HepG2 (cell line): ENCODE measurements around the gene C6orf132. TPM values are rescaled to one million over a fixed set of nuclear protein-coding genes. Genes with fewer than 3 reads are reported as not detected.
A peak's percentile ranks its signal among the peaks of the same experiment; 100 is the strongest.

Experiments used
- ATAC-seq: fragments of 200-7000 bp; cut with Tn5 transposase; 3 replicates; pipeline ENCODE4 v1.9.1; 2020; ENCODE audit warnings: mild to moderate bottlenecking, moderate library complexity
- BruUV-seq: library from RNA; stranded (reverse); fragments of 400-500 nt; replicated peaks from 2 replicates; lab custom pipeline; 2021; lab: Mats Ljungman, UMichigan
- CTCF ChIA-PET: fragments of 300-600 bp; formaldehyde crosslinking; extraction: SDS; loops from one replicate; lab custom pipeline; 2021; ENCODE audit warnings: low total read pairs, inconsistent platforms, low intra/inter-chr PET ratio; lab: Yijun Ruan, JAX
- POLR2A ChIA-PET: fragments of 350-600 bp; sonication (Branson Sonifier 250); formaldehyde crosslinking; loops from one replicate; lab custom pipeline; 2020; ENCODE audit warnings: antibody characterized with exemption, inconsistent platforms; lab: Yijun Ruan, JAX
- DNase-seq: peaks from one replicate; pipeline ENCODE4 v3.0.0-alpha.2; 2015; ENCODE audit warnings: low spot score
- FAIRE-seq: peaks from 3 replicates; lab custom pipeline; 2011; peaks lifted over from hg19 to GRCh38; lab: Jason Lieb, UNC
- H2AFZ ChIP-seq: one replicate; pipeline ENCODE4 v1.6.1; 2011; ENCODE audit warnings: low read length, inconsistent platforms
- H3K27ac ChIP-seq: fragments of 300-600 bp; 3 replicates; pipeline ENCODE4 v1.8.0; 2011; ENCODE audit warnings: mixed run types, mild to moderate bottlenecking, mixed read lengths, low read length, inconsistent platforms; ENCODE audit not compliant: insufficient read depth; ENCODE audit errors: extremely low read length
- H3K27me3 ChIP-seq, 2 experiments: fragments of 200-600 bp in 1 of 2; 2 replicates in 1 of 2; 3 replicates in 1 of 2; pipeline versions ENCODE4 v1.6.0 to v1.8.0; 2011; ENCODE audit warnings: low read length in 2 of 2, mild to moderate bottlenecking in 2 of 2, moderate library complexity in 2 of 2, inconsistent platforms in 1 of 2; ENCODE audit not compliant: insufficient read depth in 2 of 2, control insufficient read depth in 1 of 2
- H3K36me3 ChIP-seq, 2 experiments: fragments of 200-600 bp in 1 of 2; replicated peaks in 1 of 2; 2 replicates in 1 of 2; 3 replicates in 1 of 2; pipeline versions ENCODE4 v1.5.1 to v1.8.0; 2011; ENCODE audit warnings: low read length in 2 of 2, inconsistent platforms in 1 of 2; ENCODE audit not compliant: insufficient read depth in 2 of 2, control insufficient read depth in 1 of 2
- H3K4me1 ChIP-seq: 2 replicates; pipeline ENCODE4 v1.5.1; 2012; ENCODE audit warnings: low read length, inconsistent platforms; ENCODE audit not compliant: insufficient read depth
- H3K4me2 ChIP-seq: 2 replicates; pipeline ENCODE4 v1.6.0; 2011; ENCODE audit warnings: low read depth, low read length, inconsistent platforms
- H3K4me3 ChIP-seq, 3 experiments: fragments of 200-600 bp in 1 of 3; sonication (generic), shearing (Covaris generic) in 1 of 3; replicated peaks in 1 of 3; 2 replicates each; pipeline ENCODE4 v1.5.1; 2011 to 2016; ENCODE audit warnings: low read length in 3 of 3, inconsistent platforms in 2 of 3, low read depth in 2 of 3, mild to moderate bottlenecking in 2 of 3, control low read depth in 1 of 3, mixed read lengths in 1 of 3; ENCODE audit not compliant: insufficient read depth in 1 of 3
- H3K79me2 ChIP-seq: one replicate; pipeline ENCODE4 v1.6.1; 2011; ENCODE audit warnings: low read length, inconsistent platforms; ENCODE audit not compliant: insufficient read depth
- H3K9ac ChIP-seq: 2 replicates; pipeline ENCODE4 v1.6.0; 2011; ENCODE audit warnings: mild to moderate bottlenecking, low read depth, low read length, inconsistent platforms; ENCODE audit not compliant: insufficient read depth
- H3K9me3 ChIP-seq: 2 replicates; pipeline ENCODE4 v1.5.1; 2012; ENCODE audit warnings: mild to moderate bottlenecking, low read length
- H4K20me1 ChIP-seq: 2 replicates; pipeline ENCODE4 v1.6.0; 2011; ENCODE audit warnings: inconsistent platforms, mild to moderate bottlenecking, low read length, moderate library complexity; ENCODE audit not compliant: insufficient read depth
- CSRNP2 ChIP-seq: sonication (generic); formaldehyde crosslinking; conservative IDR thresholded peaks from 2 replicates; pipeline ENCODE4 v1.8.0; 2022; ENCODE audit warnings: low read depth, missing genetic modification reagents
- E2F1 ChIP-seq: sonication (generic); formaldehyde crosslinking; IDR thresholded peaks from 2 replicates; pipeline ENCODE4 v1.5.0; 2020; ENCODE audit warnings: missing genetic modification reagents
- EHMT2 ChIP-seq: fragments of 200-600 bp; sonication (generic); IDR thresholded peaks from 2 replicates; pipeline ENCODE4 v1.7.0; 2017; ENCODE audit warnings: antibody characterized with exemption, low read depth, low read length, borderline replicate concordance
- FOXK1 ChIP-seq: sonication (generic); formaldehyde crosslinking; IDR thresholded peaks from 2 replicates; pipeline ENCODE4 v1.4.0; 2020; ENCODE audit warnings: low read depth, missing genetic modification reagents, borderline replicate concordance
- HMG20B ChIP-seq: conservative IDR thresholded peaks from 2 replicates; pipeline ENCODE4 v1.6.1; 2016; ENCODE audit warnings: missing genetic modification reagents, missing compliant biosample characterization
- NR2F6 ChIP-seq, 2 experiments: IDR thresholded peaks; 2 replicates each; pipeline ENCODE4 v1.6.1; 2016; ENCODE audit warnings: antibody characterized with exemption in 1 of 2, mild to moderate bottlenecking in 1 of 2
- PITX1 ChIP-seq: sonication (generic); formaldehyde crosslinking; IDR thresholded peaks from 2 replicates; pipeline ENCODE4 v1.5.1; 2020; ENCODE audit warnings: mild to moderate bottlenecking, missing genetic modification reagents
- PRPF4 ChIP-seq: fragments of 200-400 bp; formaldehyde crosslinking; IDR thresholded peaks from 2 replicates; pipeline ENCODE4 v1.6.1; 2016; ENCODE audit warnings: low read length, low read depth; ENCODE audit not compliant: poor library complexity, severe bottlenecking
- REXO4 ChIP-seq: sonication (generic); formaldehyde crosslinking; IDR thresholded peaks from 2 replicates; pipeline ENCODE4 v1.8.0; 2022; ENCODE audit warnings: missing genetic modification reagents, mild to moderate bottlenecking, borderline replicate concordance
- ZNF263 ChIP-seq: sonication (generic); formaldehyde crosslinking; IDR thresholded peaks from 2 replicates; pipeline ENCODE4 v1.4.0; 2020; ENCODE audit warnings: missing genetic modification reagents
- WGBS: methylation state at CpG from one replicate; pipeline ENCODE4 v1.1.6; 2017; ENCODE audit warnings: low lambda C conversion rate; 5-methylcytosine and 5-hydroxymethylcytosine counted together
- in situ Hi-C: cut with HindIII; loops from 2 replicates; pipeline ENCODE4 v1.10.0; 2017; ENCODE audit warnings: low pct_unique_long_range_greater_than_20kb; ENCODE audit not compliant: extremely low pct_ligation_motif_present
- intact Hi-C: fragments of 100-400 bp; cut with micrococcal nuclease; formaldehyde crosslinking; loops from one replicate; pipeline ENCODE4 v1.10.0; 2022; ENCODE audit not compliant: unreplicated experiment
- polyA plus RNA-seq, 8 experiments: library from polyadenylated mRNA; depleted of rRNA in 3 of 8; stranded (reverse) in 7 of 8; unstranded in 1 of 8; fragments of >200 nt; fragmentation: Illumina TruSeq in 4 of 8; extraction: Trizol in 4 of 8; gene quantifications; 2 replicates each; pipeline versions ENCODE4 v1.2.1 to v1.2.3, GENCODE V29; 2011 to 2016; ENCODE audit warnings: low read depth in 4 of 8, missing spikeins in 1 of 8, mixed read lengths in 1 of 8; ENCODE audit not compliant: insufficient read depth in 1 of 8
- total RNA-seq, 5 experiments: library from RNA; depleted of rRNA; stranded (reverse); fragments of >200 nt; fragmentation: Illumina TruSeq; extraction: Trizol; gene quantifications; 2 replicates each; pipeline ENCODE4 v1.2.3, GENCODE V29; 2016; ENCODE audit warnings: low read depth in 1 of 5
- TF ChIP-seq, protein P1 (sequence below): sonication (generic); formaldehyde crosslinking; IDR thresholded peaks from 2 replicates; pipeline ENCODE4 v1.5.0; 2020; ENCODE audit warnings: mild to moderate bottlenecking, missing genetic modification reagents
- TF ChIP-seq, protein P2 (sequence below): sonication (generic); formaldehyde crosslinking; IDR thresholded peaks from 2 replicates; pipeline ENCODE4 v1.4.0; 2020; ENCODE audit warnings: missing genetic modification reagents
- TF ChIP-seq, protein P3 (sequence below): sonication (generic); formaldehyde crosslinking; IDR thresholded peaks from 2 replicates; pipeline ENCODE4 v1.4.0; 2020; ENCODE audit warnings: missing genetic modification reagents

The C6orf132 gene
- total and polyA plus RNA-seq, 2 of the 13 experiments (the other 11 are each of a cell fraction or from before 2014, with no cell fraction given): 0.78 to 3.0 TPM

GRCh38 chr6:42106112-42107023 is 36.1 kb downstream of the C6orf132 start (continued):
- no peak for TF ChIP-seq PRPF4
- TF ChIP-seq, protein P1, sequence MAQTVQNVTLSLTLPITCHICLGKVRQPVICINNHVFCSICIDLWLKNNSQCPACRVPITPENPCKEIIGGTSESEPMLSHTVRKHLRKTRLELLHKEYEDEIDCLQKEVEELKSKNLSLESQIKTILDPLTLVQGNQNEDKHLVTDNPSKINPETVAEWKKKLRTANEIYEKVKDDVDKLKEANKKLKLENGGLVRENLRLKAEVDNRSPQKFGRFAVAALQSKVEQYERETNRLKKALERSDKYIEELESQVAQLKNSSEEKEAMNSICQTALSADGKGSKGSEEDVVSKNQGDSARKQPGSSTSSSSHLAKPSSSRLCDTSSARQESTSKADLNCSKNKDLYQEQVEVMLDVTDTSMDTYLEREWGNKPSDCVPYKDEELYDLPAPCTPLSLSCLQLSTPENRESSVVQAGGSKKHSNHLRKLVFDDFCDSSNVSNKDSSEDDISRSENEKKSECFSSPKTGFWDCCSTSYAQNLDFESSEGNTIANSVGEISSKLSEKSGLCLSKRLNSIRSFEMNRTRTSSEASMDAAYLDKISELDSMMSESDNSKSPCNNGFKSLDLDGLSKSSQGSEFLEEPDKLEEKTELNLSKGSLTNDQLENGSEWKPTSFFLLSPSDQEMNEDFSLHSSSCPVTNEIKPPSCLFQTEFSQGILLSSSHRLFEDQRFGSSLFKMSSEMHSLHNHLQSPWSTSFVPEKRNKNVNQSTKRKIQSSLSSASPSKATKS: no peak
- TF ChIP-seq NR2F6 (IDR thresholded peaks at IDR 0.05): no peak
- TF ChIP-seq NR2F6 (CRISPR knock-in tag; IDR thresholded peaks at IDR 0.05): peak; percentile 40; the same call in 1 of the 2 replicates
- TF ChIP-seq REXO4 (CRISPR knock-in tag): no peak
- no peak for TF ChIP-seq HMG20B (CRISPR knock-in tag)
- 0 out of 2 replicates have a peak, but pooled peaks have one; percentile 10 for TF ChIP-seq ZNF263 (CRISPR knock-in tag)
- no peak for TF ChIP-seq E2F1 (CRISPR knock-in tag)
- TF ChIP-seq FOXK1: no peak

DNA sequence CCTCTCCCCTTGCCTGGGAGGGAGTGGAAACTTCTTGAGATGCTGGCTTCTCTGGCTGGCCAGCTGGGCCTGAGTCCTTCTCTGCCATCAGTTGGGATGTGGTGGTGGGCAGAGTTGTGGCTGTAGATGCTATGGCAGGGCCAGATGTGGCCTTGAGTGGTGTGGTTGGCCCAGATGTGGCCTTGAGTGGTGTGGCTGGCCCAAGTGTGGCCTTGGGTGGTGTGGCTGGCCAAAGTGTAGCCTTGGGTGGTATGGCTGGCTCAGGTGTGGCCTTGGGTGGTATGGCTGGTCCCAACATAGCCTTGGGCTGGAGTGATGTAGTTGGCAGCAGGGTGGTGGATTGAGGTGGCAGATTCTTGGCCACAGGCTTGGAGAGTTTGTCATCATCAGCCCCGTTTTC is 36.7 kb downstream of the C6orf132 start:
- H3K9ac ChIP-seq: no peak overlapping the region
- no peaks in the 10 kb centered on the region for H3K27me3 ChIP-seq
- no peak for DNase-seq
- no peak overlapping the region for H3K4me3 ChIP-seq
- BruUV-seq: no TSS peak
- no peaks in the 10 kb centered on the region for H4K20me1 ChIP-seq
- intact Hi-C loops (no loop called here), in situ Hi-C loops (no loop called here)
- ChIA-PET CTCF (no interaction called here), POLR2A (interaction anchor here (1.2 to 2.4 kb wide), 4 partner anchors 11 to 51 kb away, joined by 3 to 23 read pairs (median 4); no protein-coding TSS in a partner anchor)
- no peak overlapping the region for H2AFZ ChIP-seq
- FAIRE-seq: no peak
- no peak overlapping the region for H3K27ac ChIP-seq
- WGBS: 91% methylated on average over 1 of the region's 1 CpG
- peaks cover 63% of the 10 kb centered on the region for H3K4me1 ChIP-seq
- H3K36me3 ChIP-seq: no peaks in the 10 kb centered on the region
- no peaks in the 10 kb centered on the region for H3K79me2 ChIP-seq
- no peak for ATAC-seq
- no peak overlapping the region for H3K4me2 ChIP-seq
- H3K9me3 ChIP-seq: no peaks in the 10 kb centered on the region
- TF ChIP-seq CSRNP2 (CRISPR knock-in tag) (no peak), PITX1 (CRISPR knock-in tag) (no peak), EHMT2 (peak; percentile 25; the same call in 1 of the 2 replicates)
- TF ChIP-seq, protein P2, sequence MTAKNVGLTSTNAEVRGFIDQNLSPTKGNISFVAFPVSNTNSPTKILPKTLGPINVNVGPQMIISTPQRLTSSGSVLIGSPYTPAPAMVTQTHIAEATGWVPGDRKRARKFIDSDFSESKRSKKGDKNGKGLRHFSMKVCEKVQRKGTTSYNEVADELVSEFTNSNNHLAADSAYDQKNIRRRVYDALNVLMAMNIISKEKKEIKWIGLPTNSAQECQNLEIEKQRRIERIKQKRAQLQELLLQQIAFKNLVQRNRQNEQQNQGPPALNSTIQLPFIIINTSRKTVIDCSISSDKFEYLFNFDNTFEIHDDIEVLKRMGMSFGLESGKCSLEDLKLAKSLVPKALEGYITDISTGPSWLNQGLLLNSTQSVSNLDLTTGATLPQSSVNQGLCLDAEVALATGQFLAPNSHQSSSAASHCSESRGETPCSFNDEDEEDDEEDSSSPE (CRISPR knock-in tag): no peak
- TF ChIP-seq, protein P3, sequence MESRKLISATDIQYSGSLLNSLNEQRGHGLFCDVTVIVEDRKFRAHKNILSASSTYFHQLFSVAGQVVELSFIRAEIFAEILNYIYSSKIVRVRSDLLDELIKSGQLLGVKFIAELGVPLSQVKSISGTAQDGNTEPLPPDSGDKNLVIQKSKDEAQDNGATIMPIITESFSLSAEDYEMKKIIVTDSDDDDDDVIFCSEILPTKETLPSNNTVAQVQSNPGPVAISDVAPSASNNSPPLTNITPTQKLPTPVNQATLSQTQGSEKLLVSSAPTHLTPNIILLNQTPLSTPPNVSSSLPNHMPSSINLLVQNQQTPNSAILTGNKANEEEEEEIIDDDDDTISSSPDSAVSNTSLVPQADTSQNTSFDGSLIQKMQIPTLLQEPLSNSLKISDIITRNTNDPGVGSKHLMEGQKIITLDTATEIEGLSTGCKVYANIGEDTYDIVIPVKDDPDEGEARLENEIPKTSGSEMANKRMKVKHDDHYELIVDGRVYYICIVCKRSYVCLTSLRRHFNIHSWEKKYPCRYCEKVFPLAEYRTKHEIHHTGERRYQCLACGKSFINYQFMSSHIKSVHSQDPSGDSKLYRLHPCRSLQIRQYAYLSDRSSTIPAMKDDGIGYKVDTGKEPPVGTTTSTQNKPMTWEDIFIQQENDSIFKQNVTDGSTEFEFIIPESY (CRISPR knock-in tag): no peak
